ENCODE measurements around the gene FRYL.

DNA sequence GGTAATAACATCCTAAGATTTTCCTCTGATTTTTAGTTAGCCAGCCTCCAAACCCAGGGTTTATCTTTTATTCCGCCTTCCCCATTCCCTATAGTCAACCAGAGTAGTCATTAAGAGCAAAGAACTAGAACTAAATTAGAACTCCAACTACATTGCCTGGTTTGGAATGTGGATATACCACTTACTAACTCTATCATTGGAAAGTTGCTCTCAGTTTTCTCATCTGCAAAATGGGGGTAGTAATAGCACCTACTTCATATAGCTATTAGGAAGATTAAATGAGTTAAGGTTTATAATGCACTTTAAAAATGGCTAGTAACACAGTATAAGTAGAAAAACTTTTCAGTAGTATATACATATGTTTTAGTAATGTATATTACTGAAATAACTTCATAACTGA lies 226.4 kb downstream of the FRYL start:
- TF ChIP-seq, protein P1, sequence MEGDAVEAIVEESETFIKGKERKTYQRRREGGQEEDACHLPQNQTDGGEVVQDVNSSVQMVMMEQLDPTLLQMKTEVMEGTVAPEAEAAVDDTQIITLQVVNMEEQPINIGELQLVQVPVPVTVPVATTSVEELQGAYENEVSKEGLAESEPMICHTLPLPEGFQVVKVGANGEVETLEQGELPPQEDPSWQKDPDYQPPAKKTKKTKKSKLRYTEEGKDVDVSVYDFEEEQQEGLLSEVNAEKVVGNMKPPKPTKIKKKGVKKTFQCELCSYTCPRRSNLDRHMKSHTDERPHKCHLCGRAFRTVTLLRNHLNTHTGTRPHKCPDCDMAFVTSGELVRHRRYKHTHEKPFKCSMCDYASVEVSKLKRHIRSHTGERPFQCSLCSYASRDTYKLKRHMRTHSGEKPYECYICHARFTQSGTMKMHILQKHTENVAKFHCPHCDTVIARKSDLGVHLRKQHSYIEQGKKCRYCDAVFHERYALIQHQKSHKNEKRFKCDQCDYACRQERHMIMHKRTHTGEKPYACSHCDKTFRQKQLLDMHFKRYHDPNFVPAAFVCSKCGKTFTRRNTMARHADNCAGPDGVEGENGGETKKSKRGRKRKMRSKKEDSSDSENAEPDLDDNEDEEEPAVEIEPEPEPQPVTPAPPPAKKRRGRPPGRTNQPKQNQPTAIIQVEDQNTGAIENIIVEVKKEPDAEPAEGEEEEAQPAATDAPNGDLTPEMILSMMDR (IDR thresholded peaks at IDR 0.05), result no peak
- no peak for TF ChIP-seq POLR2A (IDR thresholded peaks at IDR 0.05; ENCODE audit: low read depth)
- no peak for TF ChIP-seq POLR2AphosphoS5 (IDR thresholded peaks at IDR 0.05)
